ENCODE data around the gene C1GALT1C1L.
"Not testable (repeated sequence)": the region's sequence is repeated elsewhere in the genome, so short reads cannot be mapped to it uniquely, and the experiment has no call there.

Gene C1GALT1C1L

GRCh38 chr2:43636621-43637020 lies 39.6 kb downstream of the C1GALT1C1L start:
- Histone ChIP-seq H3K27ac (replicated peaks) (no peak overlapping the region), H3K27me3 (ENCODE audit: insufficient read depth, poor library complexity, severe bottlenecking) (peaks cover 17% of the 10 kb centered on the region), H3K4me3 (replicated peaks; ENCODE audit: insufficient read depth, low read length) (peak overlapping the region; percentile 45)
- DNase-seq (ENCODE audit: low read depth in 1 of 2, low spot score in 1 of 2) = no peak
- TF ChIP-seq CTCF (IDR thresholded peaks at IDR 0.05; ENCODE audit: insufficient read depth, low read length) (no peak), SPI1 (IDR thresholded peaks at IDR 0.05; ENCODE audit: borderline replicate concordance, low read depth) (no peak), GABPA (IDR thresholded peaks at IDR 0.05; ENCODE audit: low read depth) (no peak), REST (IDR thresholded peaks at IDR 0.05; ENCODE audit: insufficient replicate concordance, low read depth) (no peak), POLR2AphosphoS5 (IDR thresholded peaks at IDR 0.05; ENCODE audit: low read depth) (no peak)

GRCh38 chr2:43636153-43636552 lies 40.1 kb downstream of the C1GALT1C1L start:
- not testable (repeated sequence) for DNase-seq (ENCODE audit: low read depth in 1 of 2, low spot score in 1 of 2); H3K27ac ChIP-seq (replicated peaks); H3K4me3 ChIP-seq (replicated peaks; ENCODE audit: insufficient read depth, low read length)
- H3K27me3 ChIP-seq (ENCODE audit: insufficient read depth, poor library complexity, severe bottlenecking) = peaks cover 17% of the 10 kb centered on the region

- DNase-seq (ENCODE audit: low read depth in 1 of 2, low spot score in 1 of 2) = no peak
- H3K4me3 ChIP-seq (replicated peaks; ENCODE audit: insufficient read depth, low read length) = no peak overlapping the region
- peaks cover 17% of the 10 kb centered on the region for H3K27me3 ChIP-seq (ENCODE audit: insufficient read depth, poor library complexity, severe bottlenecking)
- no peak overlapping the region for H3K27ac ChIP-seq (replicated peaks)
- TF ChIP-seq GABPA (IDR thresholded peaks at IDR 0.05; ENCODE audit: low read depth) (no peak), SPI1 (IDR thresholded peaks at IDR 0.05; ENCODE audit: borderline replicate concordance, low read depth) (no peak)
These were observed 41.5 kb downstream of the C1GALT1C1L start for GRCh38 chr2:43634604-43635306.

- peaks cover 8% of the 10 kb centered on the region for H3K27me3 ChIP-seq (ENCODE audit: insufficient read depth, poor library complexity, severe bottlenecking)
- H3K27ac ChIP-seq (replicated peaks) = no peak overlapping the region
- H3K4me3 ChIP-seq (replicated peaks; ENCODE audit: insufficient read depth, low read length) = no peak overlapping the region
- TF ChIP-seq SPI1 (IDR thresholded peaks at IDR 0.05; ENCODE audit: borderline replicate concordance, low read depth) = no peak
- no peak for TF ChIP-seq GABPA (IDR thresholded peaks at IDR 0.05; ENCODE audit: low read depth)
- no peak for TF ChIP-seq REST (IDR thresholded peaks at IDR 0.05; ENCODE audit: insufficient replicate concordance, low read depth)
- no peak for TF ChIP-seq CTCF (IDR thresholded peaks at IDR 0.05; ENCODE audit: insufficient read depth, low read length)
- no peak for TF ChIP-seq POLR2AphosphoS5 (IDR thresholded peaks at IDR 0.05; ENCODE audit: low read depth)
- no peak for DNase-seq (ENCODE audit: low read depth in 1 of 2, low spot score in 1 of 2)
These were observed 44.5 kb downstream of the C1GALT1C1L start for GRCh38 chr2:43631618-43632317.
